NT2/D1 (cell line): ENCODE measurements around the gene DIPK1C.

Source experiments
- DNase-seq: peaks from one replicate; pipeline ENCODE4 v3.0.0-alpha.2; 2011; ENCODE audit warnings: low read depth, low spot score
- H3K27me3 ChIP-seq: 2 replicates; pipeline ENCODE4 v1.6.0; 2011; ENCODE audit warnings: mild to moderate bottlenecking; ENCODE audit not compliant: insufficient read length, insufficient read depth
- H3K36me3 ChIP-seq: 2 replicates; pipeline ENCODE4 v1.6.1; 2011; ENCODE audit warnings: mild to moderate bottlenecking, low read length, mixed read lengths; ENCODE audit not compliant: insufficient read depth, insufficient read length
- H3K4me1 ChIP-seq: 2 replicates; pipeline ENCODE4 v1.5.1; 2011; ENCODE audit not compliant: insufficient read depth, insufficient read length
- H3K4me3 ChIP-seq: 2 replicates; pipeline ENCODE4 v1.5.1; 2011; ENCODE audit warnings: low read depth; ENCODE audit not compliant: insufficient read length
- H3K9ac ChIP-seq: 2 replicates; pipeline ENCODE4 v1.6.0; 2011; ENCODE audit warnings: low read depth; ENCODE audit not compliant: insufficient read length
- H3K9me3 ChIP-seq: 2 replicates; pipeline ENCODE4 v1.5.1; 2011; ENCODE audit warnings: mild to moderate bottlenecking, low read length; ENCODE audit not compliant: insufficient read depth
- SUZ12 ChIP-seq: IDR thresholded peaks from 2 replicates; pipeline ENCODE4 v1.6.1; 2011; ENCODE audit not compliant: insufficient read length, insufficient read depth; ENCODE audit errors: extremely low read depth
- YY1 ChIP-seq: IDR thresholded peaks from 2 replicates; pipeline ENCODE4 v1.6.1; 2011; ENCODE audit not compliant: insufficient read length, insufficient read depth
- ZNF274 ChIP-seq: IDR thresholded peaks from 2 replicates; pipeline ENCODE4 v1.6.1; 2011; ENCODE audit warnings: mild to moderate bottlenecking, low read depth, low read length

The DIPK1C gene

DNA sequence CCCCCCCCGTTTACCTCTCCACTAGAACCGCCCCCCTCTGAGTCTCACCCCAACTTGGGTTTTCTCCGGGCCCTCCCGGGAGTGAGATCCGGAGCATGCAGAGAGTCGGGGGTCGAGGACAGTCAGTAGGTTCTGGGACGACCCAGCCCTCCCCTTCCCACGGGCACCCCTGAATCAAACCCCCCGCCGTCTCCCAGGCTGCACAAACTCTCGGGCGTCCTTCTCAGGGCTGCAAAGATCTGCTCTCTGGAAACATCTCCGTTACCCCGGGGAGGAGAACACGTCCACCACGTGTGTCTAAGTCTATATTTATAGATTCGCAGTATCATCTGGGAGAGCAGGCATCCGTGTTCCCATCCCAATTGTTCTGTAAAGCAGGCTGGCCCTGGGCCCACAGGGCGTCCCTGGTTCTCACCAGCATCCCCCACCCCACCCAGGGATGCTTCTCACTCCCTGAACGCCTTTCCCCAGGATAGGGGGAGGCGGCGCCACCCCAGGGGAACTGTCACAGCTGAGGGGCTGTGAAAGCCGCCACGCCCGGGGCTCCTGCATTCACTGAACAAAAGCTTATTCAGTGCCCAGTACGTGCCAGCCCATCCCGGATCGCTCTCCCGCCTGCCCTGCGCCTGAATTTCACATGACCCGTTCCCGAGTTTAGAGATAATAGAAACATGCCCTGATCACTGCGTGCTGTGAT is 765 bp upstream of the DIPK1C start:
- Histone ChIP-seq H3K4me1 (no peaks in the 10 kb centered on the region), H3K9ac (no peak overlapping the region), H3K36me3 (no peaks in the 10 kb centered on the region), H3K9me3 (no peaks in the 10 kb centered on the region), H3K4me3 (no peak overlapping the region), H3K27me3 (peaks cover 46% of the 10 kb centered on the region)
- DNase-seq: no peak
- TF ChIP-seq ZNF274 (no peak), YY1 (no peak), SUZ12 (no peak)

GRCh38 chr18:74456349-74457042 is 612 bp downstream of the DIPK1C start:
- TF ChIP-seq SUZ12 (peak; percentile 62), YY1 (no peak)
- peak overlapping the region; percentile 56 for H3K9ac ChIP-seq
- DNase-seq: no peak
- H3K36me3 ChIP-seq: no peaks in the 10 kb centered on the region
- H3K4me1 ChIP-seq: no peaks in the 10 kb centered on the region
- no peaks in the 10 kb centered on the region for H3K9me3 ChIP-seq
- peak overlapping the region; percentile 65 for H3K4me3 ChIP-seq
- peaks cover 46% of the 10 kb centered on the region for H3K27me3 ChIP-seq

GRCh38 chr18:74456017-74456348 is 1.1 kb downstream of the DIPK1C start:
- Histone ChIP-seq H3K36me3 (no peaks in the 10 kb centered on the region), H3K4me1 (no peaks in the 10 kb centered on the region), H3K9me3 (no peaks in the 10 kb centered on the region), H3K4me3 (peak overlapping the region; percentile 65), H3K9ac (peak overlapping the region; percentile 56), H3K27me3 (peaks cover 46% of the 10 kb centered on the region)
- DNase-seq: no peak
- TF ChIP-seq ZNF274 (no peak), SUZ12 (no peak), YY1 (no peak)

DNA sequence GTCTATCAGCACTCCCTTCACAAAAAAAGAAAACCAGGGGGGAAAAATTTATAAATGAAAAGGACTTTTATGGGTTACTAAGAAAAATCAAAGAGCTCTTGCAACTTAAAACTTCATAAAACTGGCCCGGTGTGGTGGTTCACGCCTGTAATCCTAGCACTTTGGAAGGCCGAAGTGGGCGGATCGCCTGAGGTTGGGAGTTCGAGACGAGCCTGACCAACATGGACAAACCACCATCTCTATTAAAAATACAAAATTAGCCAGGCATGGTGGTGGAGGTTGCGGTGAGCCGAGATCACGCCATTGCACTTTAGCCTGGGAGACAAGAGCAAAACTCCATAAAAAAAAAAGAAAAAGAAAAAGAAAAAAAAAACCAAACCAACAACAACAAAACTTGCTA is 1.7 kb downstream of the DIPK1C start:
- H3K36me3 ChIP-seq: no peaks in the 10 kb centered on the region
- H3K27me3 ChIP-seq: peaks cover 46% of the 10 kb centered on the region
- no peak for DNase-seq
- no peaks in the 10 kb centered on the region for H3K9me3 ChIP-seq
- H3K9ac ChIP-seq: no peak overlapping the region
- H3K4me1 ChIP-seq: no peaks in the 10 kb centered on the region
- TF ChIP-seq YY1 (no peak), ZNF274 (no peak), SUZ12 (no peak)
- H3K4me3 ChIP-seq: no peak overlapping the region

- Histone ChIP-seq H3K9me3 (no peaks in the 10 kb centered on the region), H3K27me3 (peaks cover 46% of the 10 kb centered on the region), H3K9ac (no peak overlapping the region), H3K4me3 (no peak overlapping the region), H3K4me1 (no peaks in the 10 kb centered on the region), H3K36me3 (no peaks in the 10 kb centered on the region)
- no peak for DNase-seq
- no peak for TF ChIP-seq ZNF274
- TF ChIP-seq SUZ12: no peak
- TF ChIP-seq YY1: no peak
These were observed 2.8 kb downstream of the DIPK1C start for GRCh38 chr18:74454279-74454751.

DNA sequence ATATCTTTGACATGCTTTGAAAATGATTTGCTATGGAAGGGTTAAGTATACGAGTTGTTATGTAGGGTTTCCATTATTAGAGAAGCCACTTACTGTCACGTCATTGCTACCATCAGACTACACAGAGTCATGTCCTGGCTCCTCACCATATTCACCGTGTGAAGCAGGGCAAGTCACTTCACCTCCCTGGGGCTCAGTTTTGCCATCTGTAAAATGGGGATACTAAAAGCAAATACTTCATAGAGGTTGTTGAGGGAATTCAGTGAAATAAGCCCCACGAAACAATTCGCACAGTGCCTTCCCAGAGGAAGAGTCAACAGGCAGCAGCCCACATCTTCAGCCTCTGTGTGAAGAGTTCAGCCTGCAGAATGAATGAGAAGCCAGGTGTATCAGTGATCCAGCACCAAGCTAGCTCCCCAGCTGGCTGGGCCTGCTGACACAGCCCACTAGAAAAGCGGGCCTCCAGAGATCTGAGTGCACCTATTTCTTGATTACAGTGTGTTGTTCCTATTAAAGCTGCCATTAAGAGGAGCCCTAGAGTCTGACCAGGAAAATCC is 3.4 kb downstream of the DIPK1C start:
- no peak for DNase-seq
- Histone ChIP-seq H3K36me3 (no peaks in the 10 kb centered on the region), H3K4me3 (no peak overlapping the region), H3K9ac (no peak overlapping the region), H3K4me1 (no peaks in the 10 kb centered on the region), H3K27me3 (peaks cover 44% of the 10 kb centered on the region), H3K9me3 (no peaks in the 10 kb centered on the region)
- TF ChIP-seq SUZ12 (no peak), ZNF274 (no peak), YY1 (no peak)

DNA sequence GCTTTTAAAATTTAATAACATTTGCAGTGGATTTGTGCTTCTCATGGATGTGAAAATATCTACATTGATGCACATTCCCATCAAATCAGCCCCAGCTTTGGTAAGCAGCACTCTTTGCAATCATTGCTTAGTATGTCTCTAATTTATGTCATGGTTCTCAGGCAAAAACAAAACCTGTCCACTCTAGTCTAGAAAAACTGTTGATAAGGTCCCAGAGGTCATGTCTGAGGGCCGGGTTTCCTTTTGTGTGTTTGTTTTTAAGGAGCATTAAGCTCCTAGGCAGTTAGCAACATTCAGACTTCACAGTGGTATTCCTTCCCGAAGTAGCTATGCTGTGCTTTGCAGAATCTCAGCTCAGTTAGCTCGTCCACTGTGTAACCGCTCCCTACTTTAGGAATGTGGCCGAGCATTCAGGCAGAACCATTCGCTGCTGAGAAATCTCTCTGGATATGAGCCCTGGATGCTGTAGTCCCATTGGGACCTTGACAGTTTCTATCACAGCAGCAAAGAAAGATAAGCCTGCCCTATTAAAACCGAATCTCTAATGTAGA is 4.0 kb downstream of the DIPK1C start:
- Histone ChIP-seq H3K4me1 (no peaks in the 10 kb centered on the region), H3K36me3 (no peaks in the 10 kb centered on the region), H3K9ac (no peak overlapping the region), H3K4me3 (no peak overlapping the region), H3K27me3 (peaks cover 37% of the 10 kb centered on the region), H3K9me3 (no peaks in the 10 kb centered on the region)
- TF ChIP-seq ZNF274: no peak
- no peak for TF ChIP-seq YY1
- no peak for TF ChIP-seq SUZ12
- no peak for DNase-seq
